ENCODE results near the gene IFFO2.

DNA sequence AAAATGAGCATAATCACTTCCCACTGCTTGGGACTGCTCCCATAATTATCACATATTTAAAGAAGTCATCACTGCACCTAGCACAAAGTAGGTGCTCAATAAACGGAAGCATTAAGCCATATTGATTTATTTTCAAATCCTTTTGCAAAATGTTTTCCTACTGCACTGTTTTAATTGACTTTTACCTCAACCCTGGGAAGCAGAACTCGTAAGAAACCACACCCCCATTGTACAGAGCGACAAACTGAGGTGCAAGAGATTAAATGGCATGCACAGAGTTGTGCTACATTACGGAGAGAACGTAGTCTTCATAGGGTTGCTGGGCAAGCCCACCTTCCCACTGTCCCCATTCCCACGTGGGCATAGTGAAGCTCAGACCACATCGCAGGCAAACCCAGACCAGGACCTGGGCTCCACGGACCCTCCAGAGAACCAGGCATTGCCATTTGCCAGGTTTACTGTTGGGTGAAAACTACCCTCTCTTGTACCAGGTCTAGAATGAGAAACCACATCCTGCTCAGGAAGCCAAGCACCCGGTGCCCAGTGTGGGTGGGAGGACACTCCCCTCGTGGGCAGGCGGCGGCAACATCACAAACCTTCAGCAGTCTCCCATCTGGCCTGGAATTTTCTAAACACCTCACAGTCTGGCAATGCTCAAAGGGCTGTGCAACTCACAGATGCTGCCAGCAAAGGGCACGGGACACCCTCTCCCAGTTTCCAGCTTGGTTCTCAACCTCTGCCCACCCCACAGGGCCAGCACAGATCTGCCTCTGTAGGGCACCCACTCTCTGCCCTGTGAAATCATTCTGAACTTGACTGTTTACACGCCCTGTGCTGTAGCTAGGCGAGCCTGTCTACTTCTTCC, 8.2 kb downstream of the IFFO2 start:
- TF ChIP-seq, protein P1, sequence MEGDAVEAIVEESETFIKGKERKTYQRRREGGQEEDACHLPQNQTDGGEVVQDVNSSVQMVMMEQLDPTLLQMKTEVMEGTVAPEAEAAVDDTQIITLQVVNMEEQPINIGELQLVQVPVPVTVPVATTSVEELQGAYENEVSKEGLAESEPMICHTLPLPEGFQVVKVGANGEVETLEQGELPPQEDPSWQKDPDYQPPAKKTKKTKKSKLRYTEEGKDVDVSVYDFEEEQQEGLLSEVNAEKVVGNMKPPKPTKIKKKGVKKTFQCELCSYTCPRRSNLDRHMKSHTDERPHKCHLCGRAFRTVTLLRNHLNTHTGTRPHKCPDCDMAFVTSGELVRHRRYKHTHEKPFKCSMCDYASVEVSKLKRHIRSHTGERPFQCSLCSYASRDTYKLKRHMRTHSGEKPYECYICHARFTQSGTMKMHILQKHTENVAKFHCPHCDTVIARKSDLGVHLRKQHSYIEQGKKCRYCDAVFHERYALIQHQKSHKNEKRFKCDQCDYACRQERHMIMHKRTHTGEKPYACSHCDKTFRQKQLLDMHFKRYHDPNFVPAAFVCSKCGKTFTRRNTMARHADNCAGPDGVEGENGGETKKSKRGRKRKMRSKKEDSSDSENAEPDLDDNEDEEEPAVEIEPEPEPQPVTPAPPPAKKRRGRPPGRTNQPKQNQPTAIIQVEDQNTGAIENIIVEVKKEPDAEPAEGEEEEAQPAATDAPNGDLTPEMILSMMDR (IDR thresholded peaks at IDR 0.05), result no peak
- no peak for TF ChIP-seq POLR2AphosphoS5 (IDR thresholded peaks at IDR 0.05)

Data from prostate gland (tissue), 2 donors.